ENCODE results near the gene ARL5C.

DNA sequence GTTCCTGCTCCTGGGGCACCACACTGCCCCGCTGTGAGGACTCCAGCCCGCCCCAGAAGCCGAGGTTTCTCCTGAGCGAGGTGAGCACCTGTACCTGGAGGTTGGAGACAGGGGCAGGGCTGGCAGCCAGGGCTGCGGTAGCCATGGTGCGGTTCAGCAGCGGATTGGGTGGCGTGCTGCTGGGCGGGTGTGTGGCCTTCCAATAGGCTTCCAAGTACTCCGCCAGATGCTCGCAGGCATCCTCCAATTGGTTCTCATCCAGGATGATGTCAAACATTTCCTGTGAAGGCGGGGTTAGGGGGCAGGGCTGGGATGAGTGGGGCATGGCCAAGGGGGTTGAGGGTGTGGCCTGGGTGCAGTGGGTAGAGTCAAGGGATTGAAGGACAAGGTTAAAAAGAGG is 11.3 kb upstream of the ARL5C start:
- no peak for TF ChIP-seq POLR2AphosphoS5 (IDR thresholded peaks at IDR 0.05; ENCODE audit: low read depth, low read length)
- no peak for TF ChIP-seq TAF1 (IDR thresholded peaks at IDR 0.05; ENCODE audit: borderline replicate concordance, low read depth, low read length)
- no peak for TF ChIP-seq POLR2A (IDR thresholded peaks at IDR 0.05; ENCODE audit: low read depth, low read length)

Data from GM12892 (cell line).